Cardiac muscle cell (in vitro differentiated cells and primary cell): ENCODE data around the gene TSHR. TPM values are rescaled to one million over a fixed set of nuclear protein-coding genes. Genes with fewer than 3 reads are reported as not detected.

Experiments used
- DNase-seq, 2 donors: peaks; one replicate each; pipeline versions ENCODE4 v3.0.0 to v3.0.0-alpha.2; 2010 to 2017; ENCODE audit warnings: low read depth in 1 of 2, low spot score in 1 of 2
- H3K27ac ChIP-seq: fragments of 200-600 bp; sonication (generic); 2 replicates; pipeline ENCODE4 v1.5.1; 2016
- H3K27me3 ChIP-seq: fragments of 200-600 bp; sonication (generic); 2 replicates; pipeline ENCODE4 v1.6.0; 2016; ENCODE audit warnings: control low read depth
- H3K36me3 ChIP-seq: fragments of 200-600 bp; sonication (generic); 2 replicates; pipeline ENCODE4 v1.5.1; 2016; ENCODE audit warnings: control low read depth
- H3K4me1 ChIP-seq: fragments of 200-600 bp; sonication (generic); 2 replicates; pipeline ENCODE4 v1.8.1; 2017; ENCODE audit warnings: low read depth, mild to moderate bottlenecking, mixed run types
- H3K4me3 ChIP-seq: fragments of 200-600 bp; sonication (generic); 2 replicates; pipeline ENCODE4 v1.5.1; 2016; ENCODE audit warnings: mild to moderate bottlenecking
- H3K9me3 ChIP-seq: fragments of 200-600 bp; sonication (generic); 2 replicates; pipeline ENCODE4 v1.5.1; 2017; ENCODE audit warnings: low read depth, mild to moderate bottlenecking, control low read depth
- CTCF ChIP-seq: IDR thresholded peaks from 2 replicates; pipeline ENCODE4 v1.5.1; 2012; ENCODE audit warnings: low read depth, mild to moderate bottlenecking, low read length
- polyA plus RNA-seq: library from polyadenylated mRNA; unstranded; fragments of >200 nt; fragmentation: Nextera tagmentation; extraction: Ambion mirVana; gene quantifications from 2 replicates; pipeline ENCODE4 v1.2.1, GENCODE V29; 2016
- total RNA-seq: library from RNA; depleted of rRNA; stranded (reverse); fragments of >200 nt; gene quantifications from 2 replicates; pipeline ENCODE4 v1.2.3, GENCODE V29; 2016

TSHR gene
- total and polyA plus RNA-seq, 2 experiments from 2014 or later, result 0.38 to 1.2 TPM

GRCh38 chr14:80954687-80955299, 628 bp upstream of the TSHR start:
- Histone ChIP-seq H3K9me3 (no peaks in the 10 kb centered on the region), H3K27ac (no peak overlapping the region), H3K27me3 (peaks cover 29% of the 10 kb centered on the region), H3K4me3 (peak overlapping the region; percentile 38), H3K4me1 (no peaks in the 10 kb centered on the region), H3K36me3 (no peaks in the 10 kb centered on the region)
- DNase-seq, result peak; percentile 81 to 88
- TF ChIP-seq CTCF, result peak; percentile 76

GRCh38 chr14:80956102-80956501, 681 bp downstream of the TSHR start:
- no peak for DNase-seq
- no peaks in the 10 kb centered on the region for H3K36me3 ChIP-seq
- TF ChIP-seq CTCF, result no peak
- H3K4me1 ChIP-seq, result no peaks in the 10 kb centered on the region
- H3K9me3 ChIP-seq, result no peaks in the 10 kb centered on the region
- no peak overlapping the region for H3K4me3 ChIP-seq
- peaks cover 29% of the 10 kb centered on the region for H3K27me3 ChIP-seq
- no peak overlapping the region for H3K27ac ChIP-seq

- no peak for DNase-seq
- no peak overlapping the region for H3K4me3 ChIP-seq
- no peaks in the 10 kb centered on the region for H3K4me1 ChIP-seq
- H3K27ac ChIP-seq, result no peak overlapping the region
- no peaks in the 10 kb centered on the region for H3K36me3 ChIP-seq
- H3K27me3 ChIP-seq, result peaks cover 29% of the 10 kb centered on the region
- no peak for TF ChIP-seq CTCF
- H3K9me3 ChIP-seq, result no peaks in the 10 kb centered on the region
These were observed 1.5 kb downstream of the TSHR start for GRCh38 chr14:80956922-80957321.

- TF ChIP-seq CTCF, result no peak
- H3K27ac ChIP-seq, result no peak overlapping the region
- H3K9me3 ChIP-seq, result no peaks in the 10 kb centered on the region
- peaks cover 29% of the 10 kb centered on the region for H3K27me3 ChIP-seq
- no peak overlapping the region for H3K4me3 ChIP-seq
- H3K36me3 ChIP-seq, result no peaks in the 10 kb centered on the region
- DNase-seq, result no peak
- no peaks in the 10 kb centered on the region for H3K4me1 ChIP-seq
These were observed 2.2 kb downstream of the TSHR start for GRCh38 chr14:80957613-80958012.

GRCh38 chr14:80958226-80958625, 2.8 kb downstream of the TSHR start:
- no peak for DNase-seq
- peaks cover 29% of the 10 kb centered on the region for H3K27me3 ChIP-seq
- no peaks in the 10 kb centered on the region for H3K36me3 ChIP-seq
- no peak for TF ChIP-seq CTCF
- no peak overlapping the region for H3K27ac ChIP-seq
- no peaks in the 10 kb centered on the region for H3K9me3 ChIP-seq
- H3K4me1 ChIP-seq, result no peaks in the 10 kb centered on the region
- H3K4me3 ChIP-seq, result no peak overlapping the region

- Histone ChIP-seq H3K27me3 (peaks cover 29% of the 10 kb centered on the region), H3K9me3 (no peaks in the 10 kb centered on the region)
- no peak for TF ChIP-seq CTCF
These were observed 3.5 kb downstream of the TSHR start for GRCh38 chr14:80958939-80959338.

More at GRCh38 chr14:80958939-80959338, 3.5 kb downstream of the TSHR start:
- no peak overlapping the region for H3K27ac ChIP-seq
- no peaks in the 10 kb centered on the region for H3K4me1 ChIP-seq
- no peaks in the 10 kb centered on the region for H3K36me3 ChIP-seq
- H3K4me3 ChIP-seq, result no peak overlapping the region
- no peak for DNase-seq
